HG03558 (cell line): ENCODE data around the gene PROCA1.

Experiments used
- ATAC-seq: cut with Tn5 transposase; IDR thresholded peaks from one replicate; pipeline ENCODE4 v1.9.1; 2021; ENCODE audit warnings: moderate number of reproducible peaks; ENCODE audit not compliant: unreplicated experiment; ENCODE audit errors: extremely low read depth

The PROCA1 gene, protein sequence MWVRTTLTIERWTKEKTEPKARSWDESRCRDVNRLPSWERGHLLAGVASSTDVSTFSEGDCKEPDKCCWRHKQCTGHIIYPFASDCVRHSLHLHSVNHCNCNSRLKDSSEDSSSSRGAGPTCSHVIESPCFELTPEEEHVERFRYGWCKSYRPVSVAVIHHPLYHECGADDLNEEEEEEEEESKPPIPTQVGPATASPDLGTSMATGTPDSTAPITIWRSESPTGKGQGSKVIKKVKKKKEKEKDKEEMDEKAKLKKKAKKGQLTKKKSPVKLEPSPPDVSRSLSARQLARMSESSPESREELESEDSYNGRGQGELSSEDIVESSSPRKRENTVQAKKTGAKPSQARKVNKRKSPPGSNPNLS

DNA sequence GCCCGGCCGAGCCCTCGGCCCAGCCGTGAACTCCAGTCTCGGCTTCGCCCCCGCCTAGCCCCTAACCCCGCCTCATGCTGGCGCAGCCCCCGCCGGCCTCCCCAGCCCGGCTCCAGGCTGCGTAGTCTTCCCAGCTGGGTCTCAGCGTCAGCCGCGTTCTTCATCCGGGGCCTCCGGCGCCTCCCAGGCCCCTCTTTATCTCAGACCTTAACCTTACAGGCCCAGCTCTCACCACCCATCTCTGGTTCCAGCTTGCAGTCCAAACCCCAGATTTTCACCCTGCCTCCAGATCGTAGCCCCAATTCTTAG, at the start of gene PROCA1:
PROCA1 (minus strand) TSS at position 166 of the 309 bp plus-strand sequence. CDS start 228 bp downstream, outside the sequence.
- no peak for ATAC-seq

DNA sequence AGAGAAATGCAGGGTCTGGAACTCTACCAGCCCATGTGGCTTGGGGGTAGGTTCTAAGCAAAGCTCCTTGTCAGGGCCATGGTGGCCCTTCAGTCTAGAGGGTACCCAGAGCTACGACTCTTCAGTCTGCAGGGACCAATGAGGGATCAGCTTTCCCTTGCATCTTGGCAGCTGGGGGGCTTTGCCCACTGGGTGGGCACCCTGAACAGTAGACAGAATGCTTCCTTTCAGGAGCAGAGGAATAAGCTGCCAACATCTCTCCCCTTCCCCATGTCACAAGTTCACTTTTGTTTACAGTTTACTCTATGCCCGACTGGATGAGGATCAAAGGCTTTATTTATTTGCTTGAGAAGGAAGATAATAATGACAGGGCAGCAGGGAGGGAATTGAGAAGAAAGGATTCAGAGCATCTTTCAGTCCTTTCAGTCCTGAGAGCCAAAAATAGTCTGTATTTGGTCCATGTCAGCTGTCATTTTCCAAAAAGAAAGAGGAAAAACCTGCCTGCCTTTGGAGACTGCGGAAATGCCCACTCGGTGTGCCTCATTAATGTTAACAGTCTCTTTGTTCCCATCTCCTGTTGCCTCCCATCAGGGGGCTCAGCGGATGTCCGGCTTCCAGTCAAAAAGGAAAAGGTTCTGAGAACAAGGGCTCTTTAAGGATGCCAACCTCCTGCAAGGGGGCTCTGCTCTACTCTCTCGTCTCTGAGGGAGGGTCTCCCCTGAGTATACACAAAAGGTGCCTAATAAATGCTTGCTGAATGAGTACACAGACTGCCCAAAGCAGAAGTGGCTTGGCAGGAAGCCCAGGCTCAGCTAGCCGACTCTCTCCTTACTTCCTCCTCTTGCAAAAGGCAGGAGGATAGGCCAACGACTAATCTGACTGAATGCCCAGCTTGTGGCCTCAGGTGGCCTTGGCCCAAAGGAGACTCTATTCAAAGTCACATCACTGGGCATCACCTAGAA, 49.2 kb upstream of the PROCA1 start:
- ATAC-seq = no peak

DNA sequence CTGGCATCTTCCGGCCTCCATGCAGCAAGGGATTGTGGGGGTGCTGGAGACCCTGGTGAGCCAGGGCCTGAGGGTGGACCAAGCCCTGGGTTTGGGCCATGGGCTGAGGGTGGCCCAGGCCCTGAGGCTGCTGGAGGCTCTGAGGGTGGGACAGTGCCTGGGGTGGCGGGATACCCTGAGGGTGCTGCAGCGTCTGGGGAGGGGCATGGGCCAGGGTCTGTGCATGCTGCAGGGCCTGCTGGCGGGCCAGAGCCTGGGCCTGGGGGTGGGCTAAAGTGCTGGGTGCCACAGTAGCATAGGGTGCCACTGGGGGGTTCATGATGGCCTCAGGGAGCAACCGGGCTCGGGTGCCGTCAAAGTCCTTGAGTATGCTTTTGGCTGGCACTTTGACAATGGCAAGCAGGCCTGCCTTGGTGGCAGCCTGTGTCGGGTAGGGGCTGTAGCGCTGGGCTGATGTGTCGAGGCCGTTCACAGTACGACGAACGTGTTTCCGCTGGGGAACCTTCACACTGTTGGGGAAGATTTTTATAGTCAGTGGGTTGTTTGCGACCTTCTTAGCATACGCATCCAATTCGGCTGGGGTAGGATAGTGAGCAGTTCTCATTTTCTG, 47.7 kb upstream of the PROCA1 start:
- no peak for ATAC-seq

DNA sequence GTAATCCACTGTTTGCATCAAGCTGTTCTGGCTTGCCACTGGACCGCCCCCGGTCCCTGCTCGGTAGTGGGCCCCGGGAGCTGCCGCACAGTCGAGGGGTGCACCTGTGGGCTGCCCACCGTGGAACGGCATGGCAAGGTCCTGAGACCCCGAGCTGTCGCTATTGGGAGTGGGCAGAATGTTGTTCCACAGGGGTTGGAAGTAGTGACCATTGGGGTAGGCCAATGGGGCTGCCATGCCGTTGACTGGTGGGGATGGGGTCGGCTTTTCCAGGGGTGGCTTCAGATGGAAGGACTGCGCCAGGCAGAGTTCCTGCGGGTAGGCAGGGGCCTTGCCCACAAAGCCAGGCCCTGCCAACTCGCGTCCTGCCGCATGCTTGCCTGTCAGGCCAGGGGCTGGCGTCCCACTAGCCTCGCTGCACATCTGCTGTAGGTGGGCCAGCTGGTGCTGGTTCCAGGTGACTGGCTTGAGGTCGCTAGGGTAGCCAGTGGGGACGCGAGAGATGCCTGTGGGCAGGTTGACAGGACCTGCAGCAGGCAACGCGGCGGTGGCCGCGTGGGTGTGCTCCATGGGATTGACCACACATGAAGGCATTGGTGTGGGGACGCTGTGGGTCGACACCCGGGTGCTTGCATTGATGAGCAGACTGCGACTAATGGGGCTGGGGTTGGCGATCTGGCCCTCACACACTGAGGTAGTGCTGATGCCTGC, 46.9 kb upstream of the PROCA1 start:
- ATAC-seq = no peak

DNA sequence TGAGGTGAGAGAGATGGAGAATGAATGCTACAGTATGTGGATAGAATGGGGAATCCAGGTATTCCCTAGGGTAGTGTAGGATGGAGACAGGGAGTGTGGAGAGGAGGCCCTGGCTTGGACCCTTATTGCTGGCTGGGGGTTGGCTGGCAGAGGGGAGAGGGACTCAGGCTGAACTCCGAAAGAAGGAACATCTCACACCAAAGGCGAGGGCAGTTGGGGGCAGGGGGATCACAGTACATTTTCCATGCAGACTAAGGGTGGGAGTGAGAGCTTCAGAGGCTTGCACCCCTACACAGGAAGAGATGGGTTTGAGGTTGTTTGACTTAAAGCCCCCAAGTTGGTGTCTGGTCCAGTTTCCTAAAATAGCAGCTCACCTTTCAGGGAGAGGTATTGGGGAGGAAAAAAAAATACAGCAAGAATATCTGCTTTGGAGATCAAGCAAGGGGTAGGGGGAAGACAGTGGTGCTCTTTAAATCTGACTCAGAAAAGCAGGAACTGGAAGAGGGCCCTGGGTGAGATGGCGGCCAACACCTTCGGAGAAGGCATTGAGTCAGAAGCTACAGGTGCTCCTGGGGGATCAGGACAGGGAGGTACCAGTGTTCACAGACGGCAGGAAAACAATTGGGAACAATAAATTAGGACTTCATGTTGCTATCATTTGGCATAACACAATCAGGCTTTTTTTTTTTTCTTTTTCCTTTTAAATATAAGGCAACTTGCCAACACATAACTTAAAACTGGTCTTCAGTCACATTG, 44.5 kb upstream of the PROCA1 start:
- no peak for ATAC-seq

DNA sequence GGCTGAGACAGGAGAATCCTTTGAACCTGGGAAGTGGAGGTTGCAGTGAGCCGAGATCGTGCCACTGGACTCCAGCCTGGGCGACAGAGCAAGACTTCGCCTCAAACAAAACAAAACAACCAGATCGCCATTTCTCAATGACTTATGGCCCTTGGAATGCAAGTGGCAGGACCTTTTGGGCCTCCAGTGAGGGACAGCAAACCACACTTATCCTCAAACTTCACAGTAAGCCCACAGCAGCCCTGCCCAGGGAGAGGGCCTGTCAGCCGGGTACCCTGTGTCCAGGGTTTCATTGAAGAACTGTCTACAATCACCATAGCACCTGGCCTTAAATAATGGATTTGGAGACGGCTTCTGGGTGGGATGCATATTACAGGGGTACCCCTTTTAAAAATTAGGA, 43.8 kb upstream of the PROCA1 start:
- ATAC-seq = no peak

DNA sequence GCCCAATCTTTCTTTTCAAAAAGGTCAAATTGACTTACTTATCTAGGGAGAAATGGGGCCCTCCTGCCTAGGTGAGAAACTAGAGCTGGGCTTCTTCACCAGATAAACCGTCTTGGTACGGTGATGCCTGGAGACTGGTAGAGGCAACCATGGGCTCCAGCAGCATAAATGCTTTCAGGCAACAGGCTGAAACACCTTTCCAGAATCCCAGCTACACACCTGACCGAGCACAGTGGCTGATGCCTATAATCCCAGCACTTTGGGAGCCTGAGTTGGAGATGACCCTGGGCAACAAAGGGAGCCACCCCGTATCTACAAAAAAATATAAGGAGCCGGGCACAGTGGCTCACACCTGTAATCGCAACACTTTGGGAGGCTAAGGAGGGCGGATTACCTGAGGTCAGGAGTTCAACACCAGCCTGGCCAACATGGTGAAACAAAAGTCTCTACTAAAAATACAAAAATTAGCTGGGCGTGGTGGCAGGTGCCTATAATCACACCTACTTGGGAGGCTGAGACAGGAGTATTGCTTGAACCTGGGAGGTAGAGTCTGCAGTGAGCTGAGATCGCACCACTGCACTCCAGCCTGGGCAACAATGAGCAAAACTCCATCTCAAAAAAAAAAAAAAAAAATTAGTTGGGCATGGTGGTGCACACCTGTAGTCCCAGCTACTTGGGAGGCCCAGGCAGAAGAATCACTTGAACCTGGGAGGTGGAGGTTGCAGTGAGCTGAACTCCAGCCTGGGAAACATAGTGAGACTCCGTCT, 40.1 kb upstream of the PROCA1 start:
- no peak for ATAC-seq

DNA sequence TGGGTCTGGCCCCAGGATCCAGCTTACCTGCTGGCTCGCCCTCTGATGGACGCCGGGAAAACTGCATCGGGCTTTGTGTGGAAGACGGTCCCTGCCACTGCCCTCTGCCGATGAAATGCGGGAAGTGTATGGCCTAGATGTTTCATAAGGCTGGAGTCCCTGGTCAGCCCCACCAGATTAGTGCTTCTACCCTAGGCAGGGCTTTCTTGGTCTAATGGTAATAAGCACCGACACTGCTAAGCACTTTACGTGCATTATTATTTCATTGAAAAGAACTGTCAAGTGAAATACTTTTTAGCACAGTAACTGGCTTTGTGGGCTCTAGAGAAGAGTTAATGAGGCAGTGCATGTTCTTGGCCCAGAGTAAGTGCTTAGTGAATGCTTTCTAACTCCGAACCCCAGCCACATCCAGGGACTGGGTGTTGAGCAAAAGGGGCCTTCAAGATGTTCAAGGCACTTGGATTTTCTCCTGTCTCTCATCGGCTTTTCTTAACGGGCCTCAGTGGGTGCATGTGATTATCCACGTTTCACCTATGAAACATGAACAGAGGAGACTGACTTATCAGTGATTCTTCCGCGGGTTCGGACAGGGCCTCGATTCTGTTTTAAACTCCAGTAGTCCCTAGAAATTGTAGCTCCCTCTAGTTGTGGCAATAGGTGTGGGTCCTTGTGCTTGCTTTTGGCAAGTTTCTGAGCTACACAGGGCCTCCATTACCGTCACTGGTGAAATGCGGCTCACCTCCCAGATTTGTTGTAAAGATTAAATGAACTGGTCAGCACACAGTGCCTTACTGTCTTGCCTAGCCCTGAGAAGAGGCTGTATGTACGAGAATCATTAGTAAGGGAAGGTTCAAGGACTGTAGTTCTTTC, 38.7 kb upstream of the PROCA1 start:
- no peak for ATAC-seq

DNA sequence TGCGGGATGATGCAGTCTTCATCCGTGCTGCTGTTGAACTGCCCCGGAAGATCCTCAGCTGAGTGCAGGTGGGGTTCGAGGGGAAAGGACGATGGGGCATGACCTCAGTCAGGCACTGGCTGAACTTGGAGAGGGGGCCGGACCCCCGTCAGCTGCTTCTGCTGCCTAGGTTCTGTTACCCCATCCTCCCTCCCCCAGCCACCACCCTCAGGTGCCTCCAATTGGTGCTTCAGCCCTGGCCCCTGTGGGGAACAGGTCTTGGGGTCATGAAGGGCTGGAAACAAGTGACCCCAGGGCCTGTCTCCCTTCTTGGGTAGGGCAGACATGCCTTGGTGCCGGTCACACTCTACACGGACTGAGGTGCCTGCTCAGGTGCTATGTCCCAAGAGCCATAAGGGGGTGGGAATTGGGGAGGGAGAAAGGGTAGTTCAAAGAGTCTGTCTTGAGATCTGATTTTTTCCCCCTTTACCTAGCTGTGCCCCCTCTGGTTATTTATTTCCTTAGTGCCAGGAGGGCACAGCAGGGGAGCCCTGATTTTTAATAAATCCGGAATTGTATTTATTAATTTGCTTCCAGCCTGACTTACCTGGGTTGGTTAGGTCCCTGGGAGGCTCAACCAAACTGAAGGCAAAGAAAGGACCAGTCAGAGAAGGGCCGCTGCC, 38.0 kb upstream of the PROCA1 start:
- ATAC-seq = no peak

DNA sequence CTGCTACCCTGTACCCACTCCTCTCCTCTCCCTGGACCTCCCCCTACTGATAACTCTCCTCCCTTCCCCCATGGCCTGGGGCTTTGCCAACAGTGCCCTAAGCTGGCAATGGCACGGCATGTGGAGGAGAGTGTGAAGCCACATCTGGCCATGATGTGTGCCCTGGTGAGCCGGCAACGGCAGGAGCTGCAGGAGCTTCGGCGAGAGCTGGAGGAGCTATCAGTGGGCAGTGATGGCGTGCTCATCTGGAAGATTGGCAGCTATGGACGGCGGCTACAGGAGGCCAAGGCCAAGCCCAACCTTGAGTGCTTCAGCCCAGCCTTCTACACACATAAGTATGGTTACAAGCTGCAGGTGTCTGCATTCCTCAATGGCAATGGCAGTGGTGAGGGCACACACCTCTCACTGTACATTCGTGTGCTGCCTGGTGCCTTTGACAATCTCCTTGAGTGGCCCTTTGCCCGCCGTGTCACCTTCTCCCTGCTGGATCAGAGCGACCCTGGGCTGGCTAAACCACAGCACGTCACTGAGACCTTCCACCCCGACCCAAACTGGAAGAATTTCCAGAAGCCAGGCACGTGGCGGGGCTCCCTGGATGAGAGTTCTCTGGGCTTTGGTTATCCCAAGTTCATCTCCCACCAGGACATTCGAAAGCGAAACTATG, 37.3 kb upstream of the PROCA1 start:
- no peak for ATAC-seq

DNA sequence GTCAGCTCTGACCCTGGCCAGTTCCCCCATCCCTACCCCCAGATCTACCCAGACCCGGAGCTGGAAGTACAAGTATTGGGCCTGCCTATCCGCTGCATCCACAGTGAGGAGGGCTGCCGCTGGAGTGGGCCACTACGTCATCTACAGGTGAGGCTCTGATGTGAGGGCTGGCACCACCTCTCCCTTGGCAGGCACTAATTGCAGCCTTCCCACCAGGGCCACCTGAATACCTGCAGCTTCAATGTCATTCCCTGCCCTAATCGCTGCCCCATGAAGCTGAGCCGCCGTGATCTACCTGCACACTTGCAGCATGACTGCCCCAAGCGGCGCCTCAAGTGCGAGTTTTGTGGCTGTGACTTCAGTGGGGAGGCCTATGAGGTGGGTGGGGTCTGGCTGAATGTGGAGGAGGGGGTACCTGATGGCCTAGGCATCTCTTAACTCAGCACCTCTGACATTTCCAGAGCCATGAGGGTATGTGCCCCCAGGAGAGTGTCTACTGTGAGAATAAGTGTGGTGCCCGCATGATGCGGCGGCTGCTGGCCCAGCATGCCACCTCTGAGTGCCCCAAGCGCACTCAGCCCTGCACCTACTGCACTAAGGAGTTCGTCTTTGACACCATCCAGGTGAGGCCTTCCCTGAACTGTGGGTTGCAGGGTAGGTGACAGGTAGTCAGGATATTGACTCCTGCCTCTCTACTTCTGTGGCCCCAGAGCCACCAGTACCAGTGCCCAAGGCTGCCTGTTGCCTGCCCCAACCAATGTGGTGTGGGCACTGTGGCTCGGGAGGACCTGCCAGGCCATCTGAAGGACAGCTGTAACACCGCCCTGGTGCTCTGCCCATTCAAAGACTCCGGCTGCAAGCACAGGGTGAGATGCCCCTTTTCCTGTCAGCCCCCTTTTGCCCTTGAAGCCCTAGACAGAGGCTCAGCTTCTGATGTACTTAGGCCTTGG, 36.4 kb upstream of the PROCA1 start:
- no peak for ATAC-seq

DNA sequence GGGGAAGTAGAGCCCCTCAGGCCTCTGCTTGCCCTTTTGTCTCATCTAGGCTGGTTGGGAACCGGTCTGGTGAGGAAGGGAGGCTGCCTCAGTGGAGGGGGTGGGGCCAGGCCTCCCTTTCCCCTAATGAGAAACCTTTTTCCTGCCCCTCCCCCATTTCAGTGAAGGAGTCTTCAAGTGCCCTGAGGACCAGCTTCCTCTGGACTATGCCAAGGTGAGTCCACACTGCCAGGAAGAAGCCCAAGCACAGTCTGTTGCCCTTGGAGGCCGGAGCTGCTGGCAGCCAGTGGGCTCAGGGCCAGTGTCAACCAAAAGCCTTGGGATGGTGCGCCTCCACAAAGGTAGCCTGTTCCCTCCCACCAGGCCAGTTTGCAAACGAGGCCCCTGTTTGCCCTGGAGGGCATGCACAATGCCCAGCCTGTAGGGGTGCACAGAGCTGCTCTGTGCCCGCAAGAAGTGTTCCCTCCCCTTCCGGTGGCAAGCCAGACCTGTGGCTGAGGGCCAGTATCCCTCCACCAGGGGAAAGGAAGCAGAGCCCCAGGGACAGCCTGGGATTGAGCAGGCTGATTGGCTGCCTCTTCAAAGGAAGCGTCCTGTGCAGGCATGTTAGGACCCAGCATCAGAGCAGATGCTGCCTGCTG, 35.5 kb upstream of the PROCA1 start:
- no peak for ATAC-seq

DNA sequence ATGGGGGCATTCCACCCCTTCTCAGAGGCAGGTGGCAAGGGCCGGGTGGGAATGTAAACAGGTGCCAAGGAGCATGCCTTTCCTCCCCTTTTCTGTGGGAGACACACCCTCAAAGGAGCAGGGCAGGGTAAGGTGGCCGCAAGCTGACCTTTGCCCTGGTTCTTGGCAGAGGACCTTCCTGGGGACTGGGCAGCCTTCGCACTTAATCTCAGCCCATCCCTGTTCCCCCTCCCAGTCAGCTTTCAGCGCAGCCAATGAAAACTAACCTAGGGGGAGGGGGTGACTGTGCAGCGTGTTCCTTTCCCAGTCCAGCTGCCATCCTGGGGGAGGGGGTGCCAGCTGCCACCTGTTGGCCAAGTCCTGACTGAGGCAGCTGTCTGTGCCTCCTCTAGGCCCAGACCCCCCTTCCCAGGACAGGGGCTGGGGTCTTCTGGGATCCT, 34.9 kb upstream of the PROCA1 start:
- no peak for ATAC-seq

DNA sequence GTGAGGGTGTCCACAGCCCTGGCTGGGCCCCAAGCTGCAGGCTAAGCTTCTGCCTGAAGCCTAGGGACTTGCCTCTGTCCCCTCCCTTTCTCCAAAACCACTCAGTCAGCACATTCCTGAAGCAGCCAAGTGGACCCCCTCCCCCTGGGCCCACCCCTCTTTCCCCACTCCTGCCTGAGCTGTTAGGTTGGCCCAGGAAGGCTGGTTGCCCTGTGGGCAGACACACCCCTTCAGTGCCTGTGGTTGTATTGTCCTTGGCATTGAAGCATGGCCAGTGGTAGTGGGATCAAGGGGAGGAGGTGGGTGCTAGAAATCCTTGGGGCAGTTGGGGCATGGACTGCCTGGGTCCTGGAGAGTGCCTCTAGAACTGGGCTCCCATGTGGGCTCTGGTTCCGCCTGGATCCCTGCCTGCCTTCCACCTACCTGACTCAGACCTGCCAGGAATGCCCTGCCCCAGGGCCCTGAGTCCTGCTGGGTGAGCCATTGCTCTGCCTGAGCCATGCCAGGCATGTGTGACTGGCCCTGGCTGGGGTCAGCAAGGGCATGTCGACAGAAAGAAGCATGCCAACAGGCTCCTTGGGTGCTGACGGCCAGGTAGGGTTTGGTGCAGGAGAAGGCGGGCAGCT, 34.2 kb upstream of the PROCA1 start:
- ATAC-seq = no peak
